GM12872 (cell line): ENCODE results near the gene MSANTD3.

Experiments used
- TF ChIP-seq, protein P1 (sequence below): IDR thresholded peaks from 3 replicates; pipeline ENCODE4 v1.5.1; 2011; ENCODE audit warnings: low read depth, mild to moderate bottlenecking, low read length, moderate library complexity; ENCODE audit not compliant: insufficient read depth

MSANTD3 gene

DNA sequence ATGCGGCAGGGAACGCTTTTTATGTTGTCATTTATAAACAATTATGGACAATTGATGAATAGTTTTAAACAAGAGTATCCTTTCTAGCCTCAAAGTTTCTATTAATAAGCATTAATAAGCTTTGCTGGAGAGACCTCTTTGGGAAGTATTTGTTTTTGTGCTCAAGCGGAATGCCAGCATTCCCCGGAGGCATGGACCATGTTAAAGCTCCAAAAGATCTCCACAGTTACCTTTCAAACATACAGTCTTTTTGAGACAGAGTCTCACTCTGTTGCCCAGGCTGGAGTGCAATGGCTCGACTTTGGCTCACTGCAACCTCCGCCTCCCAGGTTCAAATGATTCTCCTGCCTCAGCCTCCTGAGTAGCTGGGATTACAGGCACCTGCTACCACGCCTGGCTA, 9.6 kb downstream of the MSANTD3 start:
- TF ChIP-seq, protein P1, sequence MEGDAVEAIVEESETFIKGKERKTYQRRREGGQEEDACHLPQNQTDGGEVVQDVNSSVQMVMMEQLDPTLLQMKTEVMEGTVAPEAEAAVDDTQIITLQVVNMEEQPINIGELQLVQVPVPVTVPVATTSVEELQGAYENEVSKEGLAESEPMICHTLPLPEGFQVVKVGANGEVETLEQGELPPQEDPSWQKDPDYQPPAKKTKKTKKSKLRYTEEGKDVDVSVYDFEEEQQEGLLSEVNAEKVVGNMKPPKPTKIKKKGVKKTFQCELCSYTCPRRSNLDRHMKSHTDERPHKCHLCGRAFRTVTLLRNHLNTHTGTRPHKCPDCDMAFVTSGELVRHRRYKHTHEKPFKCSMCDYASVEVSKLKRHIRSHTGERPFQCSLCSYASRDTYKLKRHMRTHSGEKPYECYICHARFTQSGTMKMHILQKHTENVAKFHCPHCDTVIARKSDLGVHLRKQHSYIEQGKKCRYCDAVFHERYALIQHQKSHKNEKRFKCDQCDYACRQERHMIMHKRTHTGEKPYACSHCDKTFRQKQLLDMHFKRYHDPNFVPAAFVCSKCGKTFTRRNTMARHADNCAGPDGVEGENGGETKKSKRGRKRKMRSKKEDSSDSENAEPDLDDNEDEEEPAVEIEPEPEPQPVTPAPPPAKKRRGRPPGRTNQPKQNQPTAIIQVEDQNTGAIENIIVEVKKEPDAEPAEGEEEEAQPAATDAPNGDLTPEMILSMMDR = no peak

GRCh38 chr9:100437860-100438805, 11.2 kb downstream of the MSANTD3 start:
- TF ChIP-seq, protein P1 = peak; percentile 83

DNA sequence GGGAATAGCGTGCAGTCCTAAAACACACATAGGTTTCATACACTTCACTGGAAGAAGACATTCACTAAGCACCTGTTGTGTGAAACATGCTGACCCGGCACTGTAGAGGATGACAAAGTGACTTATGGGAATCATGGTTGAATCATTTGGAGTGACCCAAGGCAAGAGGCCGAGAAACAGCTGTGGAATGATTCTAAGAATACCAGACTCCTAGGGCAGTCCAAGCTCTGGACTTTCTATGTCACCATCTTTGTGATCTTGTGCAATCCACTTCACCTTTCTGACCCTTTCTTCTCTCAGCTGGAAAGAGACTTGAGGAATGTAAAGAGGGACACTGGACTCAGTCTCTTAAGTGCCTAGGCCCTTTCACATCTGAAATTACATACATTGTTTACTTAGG, 13.1 kb downstream of the MSANTD3 start:
- TF ChIP-seq, protein P1 = no peak

GRCh38 chr9:100441911-100442361, 15.0 kb downstream of the MSANTD3 start:
- TF ChIP-seq, protein P1 = no peak

DNA sequence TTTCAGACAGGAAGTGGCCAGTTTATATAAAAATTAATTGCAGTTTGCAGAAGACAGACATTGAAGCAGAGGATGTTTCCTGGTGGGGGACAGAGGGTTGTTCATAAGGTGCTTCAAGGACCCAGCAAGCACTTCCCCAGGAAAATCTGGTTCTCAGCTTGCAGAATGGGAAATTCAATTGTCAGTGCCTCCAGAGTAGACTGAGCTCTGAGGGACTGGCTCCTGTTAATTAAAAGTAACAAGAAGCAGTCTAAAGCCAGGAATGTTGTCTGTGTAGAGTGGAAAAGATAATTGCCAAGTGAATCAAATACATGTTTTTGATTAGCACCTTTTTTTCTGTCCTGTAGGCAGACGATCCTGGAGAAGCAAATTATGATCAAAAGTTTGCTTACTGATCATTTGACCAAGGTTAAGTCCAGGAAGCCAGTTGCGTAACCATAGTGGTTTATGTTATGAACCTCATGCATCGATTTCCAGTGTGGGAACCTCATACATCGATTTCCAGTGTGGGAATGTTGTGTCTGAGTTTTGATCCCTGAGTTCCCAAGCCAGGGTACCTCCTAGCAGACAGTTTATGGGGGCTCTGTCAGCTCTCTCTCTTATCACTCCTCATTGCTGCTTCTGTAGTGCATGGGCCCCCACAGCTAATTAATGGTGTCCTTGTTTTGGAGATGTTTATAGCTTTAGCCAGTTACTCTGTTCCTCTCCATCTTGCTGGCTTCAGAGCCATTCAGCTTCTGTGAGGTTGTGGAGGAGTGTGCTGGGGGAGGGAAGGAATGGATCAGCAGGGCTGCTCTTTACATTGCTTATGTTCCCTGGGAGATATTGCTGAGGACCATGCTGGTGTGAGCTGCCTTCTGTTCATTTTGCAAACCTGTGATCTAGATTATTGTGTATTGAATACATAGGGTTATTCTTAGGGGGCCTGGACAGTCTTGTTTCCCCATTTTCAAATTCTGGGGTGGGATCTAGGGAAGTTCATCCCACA, 17.1 kb downstream of the MSANTD3 start:
- TF ChIP-seq, protein P1 = no peak

DNA sequence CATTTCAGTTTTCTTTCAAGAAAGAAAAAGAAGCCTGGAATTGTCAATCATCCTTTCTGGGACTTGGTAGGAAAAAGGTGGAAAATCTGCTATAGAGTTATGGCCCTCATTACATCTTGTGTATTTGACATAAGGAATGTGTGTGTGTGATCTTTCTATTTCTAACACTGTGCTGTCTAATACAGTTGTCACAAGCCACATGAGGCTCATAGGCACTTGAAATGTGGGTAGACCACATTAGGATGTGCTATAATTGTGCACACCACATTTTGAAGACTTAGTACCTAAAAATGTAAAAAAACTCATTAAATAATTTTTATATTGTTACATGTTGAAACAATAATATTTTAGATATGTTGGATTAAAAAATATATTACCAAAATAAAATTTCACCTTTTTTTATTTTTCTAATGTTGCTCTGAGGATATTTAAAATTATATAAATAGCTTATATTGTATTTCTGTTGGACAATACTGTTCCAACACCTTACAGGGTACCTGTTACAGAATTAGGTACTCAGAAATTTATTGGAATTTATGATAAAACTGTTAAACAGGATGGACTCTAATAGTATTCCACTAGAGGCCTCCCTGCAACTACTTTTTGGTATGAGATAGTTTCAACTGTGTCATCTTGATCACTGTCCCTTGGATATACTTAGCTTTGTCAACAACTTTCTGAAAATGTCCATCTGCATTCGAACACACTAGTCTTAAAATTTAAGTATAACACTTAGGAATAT, 18.4 kb downstream of the MSANTD3 start:
- TF ChIP-seq, protein P1 = no peak
